GM13977 (cell line): ENCODE results near the gene TPRN.
A peak's percentile ranks its signal among the peaks of the same experiment; 100 is the strongest.

Source experiments
- DNase-seq: peaks from one replicate; pipeline ENCODE4 v3.0.0; 2012; ENCODE audit warnings: low spot score
- CTCF ChIP-seq: IDR thresholded peaks from 2 replicates; pipeline ENCODE4 v1.5.1; 2012; ENCODE audit warnings: mild to moderate bottlenecking, control low read depth; ENCODE audit not compliant: insufficient read depth; ENCODE audit errors: extremely low read depth, missing control alignments
- in situ Hi-C: fragments of 300-500 bp; cut with MboI; formaldehyde crosslinking; loops from one replicate; pipeline ENCODE4 v1.12.0; 2022; ENCODE audit warnings: low sequenced_read_pairs, low pct_unique_long_range_greater_than_20kb, mixed read lengths, inconsistent platforms; ENCODE audit not compliant: unreplicated experiment

The TPRN gene

GRCh38 chr9:137168573-137168903, 32.0 kb downstream of the TPRN start:
- DNase-seq = peak; percentile 66
- no peak for TF ChIP-seq CTCF
- in situ Hi-C loops = no loop called here

GRCh38 chr9:137167747-137168572, 32.6 kb downstream of the TPRN start:
- no peak for TF ChIP-seq CTCF
- in situ Hi-C loops = no loop called here
- peak; percentile 75 for DNase-seq

- no peak for TF ChIP-seq CTCF
- peak; percentile 52 for DNase-seq
- in situ Hi-C loops = no loop called here
These were observed 33.2 kb downstream of the TPRN start for GRCh38 chr9:137167277-137167746.

GRCh38 chr9:137166380-137167229, 33.9 kb downstream of the TPRN start:
- no peak for TF ChIP-seq CTCF
- DNase-seq = peak; percentile 39
- in situ Hi-C loops = no loop called here

- no peak for TF ChIP-seq CTCF
- DNase-seq = no peak
- in situ Hi-C loops = no loop called here
These were observed 35.2 kb downstream of the TPRN start for GRCh38 chr9:137165250-137165836.
